Activated CD4-positive, CD25-positive, alpha-beta regulatory T cell treated with anti-CD3 and anti-CD28 coated beads, Interleukin-2, amount 50 U/mL, for 72 hours (primary cell): ENCODE results near the gene SMIM31.

Experiments
- DNase-seq: peaks from one replicate; pipeline ENCODE4 v3.0.0; 2021

The SMIM31 gene

GRCh38 chr4:164753873-164754488 is at the start of gene SMIM31:
TSS of gene SMIM31 (plus strand) at chr4:164754131. CDS start at chr4:164770444, 16,313 bp downstream.
- DNase-seq: no peak

GRCh38 chr4:164706675-164707074 is 47.3 kb upstream of the SMIM31 start:
- DNase-seq: no peak

- no peak for DNase-seq
These were observed 37.0 kb upstream of the SMIM31 start for GRCh38 chr4:164716901-164717300.

DNA sequence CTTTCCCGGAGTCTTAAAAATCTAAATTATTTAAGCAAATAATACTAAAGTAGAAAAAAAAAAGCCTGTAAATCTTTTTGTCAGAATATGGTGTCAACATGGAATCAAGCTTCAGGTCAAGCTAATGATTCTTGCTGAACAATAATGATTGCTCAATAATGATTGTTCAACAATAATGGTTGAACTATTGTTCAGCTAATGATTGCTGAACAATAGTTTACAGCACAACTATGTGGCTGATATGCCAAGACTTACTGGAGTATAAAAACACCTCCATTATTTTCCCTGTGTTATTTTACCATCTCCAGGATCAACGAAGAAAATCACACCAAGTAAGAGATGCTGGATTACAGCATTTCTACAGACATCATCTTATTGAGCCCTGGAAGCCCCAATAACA is 35.1 kb upstream of the SMIM31 start:
- DNase-seq: no peak

DNA sequence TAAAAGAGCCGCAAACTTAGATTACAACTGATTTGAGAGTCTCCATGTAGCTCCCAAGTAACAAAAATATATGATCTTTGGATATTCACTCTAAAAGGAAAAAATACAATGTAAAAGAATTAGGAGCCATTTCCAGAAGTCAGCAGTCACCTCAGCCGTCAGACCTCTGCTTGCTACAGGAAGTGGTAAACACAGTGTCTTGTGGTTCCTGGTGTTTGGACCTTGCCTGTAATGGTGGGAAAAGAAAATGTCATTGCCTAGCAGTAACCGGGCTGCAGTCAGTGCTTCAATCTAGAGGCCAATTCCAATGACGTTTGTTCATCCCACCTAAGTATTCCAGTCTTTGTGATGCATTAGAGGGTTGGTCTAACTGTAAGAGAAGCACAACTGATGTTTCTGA is 28.9 kb upstream of the SMIM31 start:
- no peak for DNase-seq

- no peak for DNase-seq
These were observed 23.1 kb upstream of the SMIM31 start for GRCh38 chr4:164730705-164731393.

- DNase-seq: peak; percentile 40
These were observed 22.0 kb upstream of the SMIM31 start for GRCh38 chr4:164731827-164732474.

GRCh38 chr4:164734484-164734883 is 19.4 kb upstream of the SMIM31 start:
- DNase-seq: no peak

DNA sequence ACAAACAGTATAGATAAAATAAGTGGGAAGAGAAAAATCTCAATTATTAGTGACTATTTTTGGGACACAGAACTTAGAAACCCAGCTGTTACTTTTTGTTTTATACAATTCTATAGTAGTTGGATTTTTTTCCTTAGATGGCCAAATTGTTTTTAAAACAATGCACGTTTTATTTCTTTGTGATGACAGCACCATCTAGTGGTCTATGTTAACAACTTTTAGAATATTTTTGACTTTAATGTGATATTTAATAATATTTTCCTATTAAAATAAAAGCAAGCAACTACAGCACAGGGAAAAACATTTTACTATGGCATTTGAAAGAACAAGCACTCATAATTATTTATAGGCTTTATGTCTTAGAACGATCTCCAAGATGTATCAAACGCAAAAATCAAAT is 5.6 kb upstream of the SMIM31 start:
- no peak for DNase-seq

DNA sequence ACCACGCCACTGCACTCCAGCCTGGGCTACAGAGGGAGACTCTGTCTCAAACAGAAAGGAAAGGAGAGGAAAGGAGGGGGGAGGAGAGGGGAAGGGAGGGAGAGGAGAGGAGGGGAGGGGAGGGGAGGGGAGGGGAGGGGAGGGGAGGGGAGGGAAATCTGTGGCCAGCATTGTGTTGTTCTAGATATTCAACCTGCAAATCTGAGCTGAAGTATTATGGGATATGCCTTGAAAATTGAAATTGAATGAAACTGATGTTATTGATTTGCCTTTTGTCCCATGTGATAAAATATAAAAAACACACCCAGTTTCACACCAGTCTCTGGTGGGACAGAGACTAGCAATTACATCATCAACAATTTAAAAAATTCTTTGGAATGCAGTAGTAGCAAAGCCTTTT is 1.5 kb downstream of the SMIM31 start:
- DNase-seq: no peak

- DNase-seq: no peak
These were observed 2.8 kb downstream of the SMIM31 start for GRCh38 chr4:164756686-164757085.

DNA sequence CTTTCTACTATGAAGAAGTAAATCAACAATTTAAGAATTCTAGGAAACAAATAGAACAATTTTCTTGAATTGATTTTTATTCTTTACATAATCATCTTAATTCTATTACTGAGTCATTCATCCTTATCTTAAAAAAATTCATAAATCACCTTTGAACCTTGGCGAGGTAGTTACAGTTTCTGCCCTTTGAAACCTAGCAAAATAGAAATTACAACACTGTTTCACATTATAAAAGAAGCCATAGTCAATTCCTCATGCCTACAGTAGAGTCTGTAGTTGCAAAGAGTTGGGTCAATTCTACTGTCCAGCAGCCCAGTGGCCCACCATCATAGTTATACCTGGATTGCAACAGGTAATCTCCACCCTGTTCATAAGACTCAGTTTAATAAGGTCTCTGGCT is 7.3 kb downstream of the SMIM31 start:
- no peak for DNase-seq

DNA sequence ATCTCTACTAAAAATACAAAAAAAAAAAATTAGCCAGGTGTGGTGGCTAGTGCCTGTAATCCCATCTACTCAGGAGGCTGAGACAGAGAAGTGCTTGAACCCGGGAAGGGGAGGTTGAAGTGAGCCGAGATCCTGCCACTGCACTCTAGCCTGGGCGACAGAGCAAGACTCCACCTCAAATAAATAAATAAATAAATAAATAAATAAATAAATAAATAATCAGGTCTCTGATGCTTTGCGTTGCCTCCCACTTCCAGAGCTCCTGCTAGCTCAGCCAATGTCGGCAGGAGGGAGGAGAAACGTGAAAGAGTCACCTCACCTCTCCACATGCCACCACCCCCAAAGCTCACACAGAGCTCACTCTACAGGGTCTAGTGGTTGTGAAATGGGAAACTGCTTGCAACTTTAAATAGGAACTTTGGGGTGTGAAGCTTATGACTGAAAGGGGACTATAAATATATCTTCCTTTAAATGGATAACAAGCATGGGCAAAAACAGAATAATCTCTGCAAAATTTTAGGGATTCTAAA is 7.9 kb downstream of the SMIM31 start:
- DNase-seq: no peak

DNA sequence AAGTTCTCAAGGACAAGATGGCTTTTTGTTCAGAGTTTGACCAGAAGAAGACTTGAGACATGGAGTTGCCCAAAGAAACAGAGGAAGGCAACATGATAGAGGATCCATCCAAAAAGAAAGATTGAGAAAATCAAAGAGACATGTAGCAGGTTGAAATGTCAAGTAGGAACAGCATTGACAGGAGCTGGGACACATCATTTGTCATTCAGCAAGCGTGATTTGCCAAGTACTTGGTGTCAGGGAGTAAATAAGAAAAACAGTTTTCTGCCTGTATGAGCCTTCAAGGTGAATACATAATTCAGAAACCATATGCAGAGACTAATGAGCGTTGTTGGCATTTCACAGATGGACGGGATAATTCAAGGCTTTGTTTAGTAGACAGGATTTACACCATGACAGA is 11.2 kb downstream of the SMIM31 start:
- no peak for DNase-seq

- DNase-seq: no peak
These were observed 11.9 kb downstream of the SMIM31 start for GRCh38 chr4:164765833-164766232.

- no peak for DNase-seq
These were observed 14.6 kb downstream of the SMIM31 start for GRCh38 chr4:164768516-164768915.

GRCh38 chr4:164770010-164770724 is 16.2 kb downstream of the SMIM31 start:
- no peak for DNase-seq

DNA sequence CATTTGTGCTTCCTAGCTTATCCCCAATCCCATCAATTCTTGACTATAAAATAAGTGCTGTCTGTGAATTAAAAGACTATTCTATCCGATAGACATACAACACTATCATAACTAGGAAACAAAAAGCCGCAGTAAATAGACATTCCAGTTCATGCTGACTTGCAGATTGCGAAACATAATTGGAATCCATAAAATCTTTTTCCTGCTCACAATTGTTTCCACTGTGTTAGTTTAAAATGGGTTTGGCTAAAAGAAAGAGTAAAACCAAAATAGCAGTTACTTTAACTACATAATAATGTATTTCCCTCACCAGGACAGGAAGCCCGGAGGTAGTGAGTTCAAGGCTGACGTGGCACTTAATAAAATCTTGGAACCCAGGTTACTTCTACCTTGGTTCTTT is 17.2 kb downstream of the SMIM31 start:
- DNase-seq: no peak

- DNase-seq: no peak
These were observed 18.1 kb downstream of the SMIM31 start for GRCh38 chr4:164772076-164772475.

GRCh38 chr4:164779080-164779479 is 25.1 kb downstream of the SMIM31 start:
- DNase-seq: no peak

- DNase-seq: no peak
These were observed 25.9 kb downstream of the SMIM31 start for GRCh38 chr4:164779811-164780216.

GRCh38 chr4:164780839-164781238 is 26.9 kb downstream of the SMIM31 start:
- no peak for DNase-seq

GRCh38 chr4:164783976-164784375 is 30.0 kb downstream of the SMIM31 start:
- DNase-seq: no peak
